ENCODE data around the gene SHANK3.

DNA sequence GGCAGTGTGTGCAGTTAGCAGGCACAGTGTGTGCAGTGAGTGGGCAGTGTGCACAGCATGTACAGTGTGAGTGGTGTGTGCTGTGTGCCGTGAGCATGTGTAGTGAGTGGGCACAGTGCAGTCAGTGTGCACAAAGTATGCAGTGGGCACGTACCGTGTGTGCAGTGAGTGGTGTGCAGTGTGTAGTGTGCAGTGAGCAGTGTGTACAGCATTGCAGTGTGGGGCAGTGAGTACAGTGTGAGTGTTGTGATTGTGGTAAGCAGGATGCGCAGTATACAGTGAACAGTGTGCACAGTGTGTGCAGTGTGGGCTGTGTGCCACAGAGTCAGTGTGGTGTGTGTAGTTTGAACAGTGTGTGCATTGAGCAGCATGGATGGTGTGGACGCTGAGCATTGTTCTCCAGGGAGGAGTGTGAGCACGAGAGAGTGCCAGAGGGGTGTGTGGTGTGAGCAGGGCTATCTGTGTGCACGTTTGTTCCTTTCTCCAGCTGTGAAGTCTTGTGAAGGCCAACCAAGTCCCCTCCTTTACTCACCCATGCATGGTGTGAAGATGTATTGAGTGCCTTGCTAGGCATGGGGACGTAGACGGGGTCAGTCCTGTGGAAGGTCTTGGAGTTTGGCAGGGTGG, 3.0 kb downstream of the SHANK3 start:
- TF ChIP-seq, protein P1, sequence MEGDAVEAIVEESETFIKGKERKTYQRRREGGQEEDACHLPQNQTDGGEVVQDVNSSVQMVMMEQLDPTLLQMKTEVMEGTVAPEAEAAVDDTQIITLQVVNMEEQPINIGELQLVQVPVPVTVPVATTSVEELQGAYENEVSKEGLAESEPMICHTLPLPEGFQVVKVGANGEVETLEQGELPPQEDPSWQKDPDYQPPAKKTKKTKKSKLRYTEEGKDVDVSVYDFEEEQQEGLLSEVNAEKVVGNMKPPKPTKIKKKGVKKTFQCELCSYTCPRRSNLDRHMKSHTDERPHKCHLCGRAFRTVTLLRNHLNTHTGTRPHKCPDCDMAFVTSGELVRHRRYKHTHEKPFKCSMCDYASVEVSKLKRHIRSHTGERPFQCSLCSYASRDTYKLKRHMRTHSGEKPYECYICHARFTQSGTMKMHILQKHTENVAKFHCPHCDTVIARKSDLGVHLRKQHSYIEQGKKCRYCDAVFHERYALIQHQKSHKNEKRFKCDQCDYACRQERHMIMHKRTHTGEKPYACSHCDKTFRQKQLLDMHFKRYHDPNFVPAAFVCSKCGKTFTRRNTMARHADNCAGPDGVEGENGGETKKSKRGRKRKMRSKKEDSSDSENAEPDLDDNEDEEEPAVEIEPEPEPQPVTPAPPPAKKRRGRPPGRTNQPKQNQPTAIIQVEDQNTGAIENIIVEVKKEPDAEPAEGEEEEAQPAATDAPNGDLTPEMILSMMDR (IDR thresholded peaks at IDR 0.05): no peak
- TF ChIP-seq POLR2A (IDR thresholded peaks at IDR 0.05): no peak
